ENCODE measurements around the gene ATP6V0B. TPM values are rescaled to one million over a fixed set of nuclear protein-coding genes. Genes with fewer than 3 reads are reported as not detected.

The ATP6V0B gene
- total and polyA plus RNA-seq, 2 experiments from 2014 or later: 112 to 142 TPM

DNA sequence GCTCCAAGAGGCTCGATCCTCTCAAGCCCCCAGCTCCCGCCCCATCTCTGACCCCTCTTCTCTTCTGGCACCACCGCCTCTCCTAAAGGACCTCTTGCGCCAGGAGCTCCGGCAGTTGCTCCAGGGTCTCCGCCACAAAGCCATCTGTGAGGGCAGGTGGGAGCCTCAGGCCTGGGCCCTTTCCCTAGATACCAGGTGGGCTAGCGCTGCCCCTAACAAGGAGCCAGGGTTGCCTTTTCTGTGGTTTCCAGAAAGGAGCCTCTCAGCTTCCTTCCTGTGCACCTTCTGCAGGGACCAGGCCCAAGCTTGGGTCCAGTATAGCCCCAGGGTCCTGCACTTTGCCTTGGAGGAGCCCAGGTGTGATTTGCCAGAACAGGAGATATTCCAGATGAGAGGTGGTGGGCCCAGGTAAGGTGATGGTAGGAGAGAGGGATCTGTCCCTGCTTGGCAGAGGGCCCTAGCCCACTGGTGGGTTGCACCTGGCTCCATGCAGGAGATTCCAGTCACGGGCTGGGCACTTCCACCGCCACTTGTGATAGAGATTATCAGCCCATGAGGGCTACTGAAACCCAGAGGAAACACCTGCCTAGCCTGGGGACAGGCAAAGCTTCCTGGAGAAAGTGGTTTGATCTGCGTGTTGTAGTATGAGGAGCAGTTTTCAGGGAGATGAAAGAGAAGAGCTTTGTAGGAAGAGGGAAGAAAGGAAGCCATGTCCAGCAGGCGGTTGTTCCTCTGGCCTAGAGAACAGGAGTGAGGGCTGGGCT is 17.7 kb downstream of the ATP6V0B start:
- DNase-seq (ENCODE audit: low spot score): no peak
- Histone ChIP-seq H4K20me1 (replicated peaks; ENCODE audit: insufficient read depth) (no peaks in the 10 kb centered on the region), H2AFZ (peak overlapping the region; percentile 78; the same call in 1 of the 2 replicates), H3K27ac (ENCODE audit: low read depth) (peak overlapping the region; percentile 50; the same call in 1 of the 2 replicates), H3K36me3 (ENCODE audit: insufficient read depth) (no peaks in the 10 kb centered on the region), H3K4me1 (ENCODE audit: insufficient read depth) (peaks cover 10% of the 10 kb centered on the region), H3K79me2 (replicated peaks; ENCODE audit: insufficient read depth) (no peaks in the 10 kb centered on the region), H3F3A (replicated peaks; ENCODE audit: low read depth) (peaks cover 21% of the 10 kb centered on the region), H3K9me2 (ENCODE audit: insufficient read depth) (no peaks in the 10 kb centered on the region), H3K27me3 (ENCODE audit: insufficient read depth) (peaks cover 11% of the 10 kb centered on the region; the same call in 1 of the 2 replicates), H3K4me3 (peak overlapping the region; percentile 82), H3K4me2 (peak overlapping the region; percentile 97)
- Mint-ChIP-seq H3K27ac (peak overlapping the region; percentile 74; the same call in 1 of the 2 replicates), H3K9me3 (no peaks in the 10 kb centered on the region), H3K4me3 (peak overlapping the region; percentile 87), H3K36me3 (ENCODE audit: low read depth) (no peaks in the 10 kb centered on the region; the same call in 2 of the 3 replicates), H3K27me3 (ENCODE audit: insufficient read depth, low read depth, poor library complexity) (peaks cover 44% of the 10 kb centered on the region), H3K4me1 (peaks cover 21% of the 10 kb centered on the region)
- ATAC-seq: no peak; the same call in 2 of the 3 replicates
- TF ChIP-seq EZH2phosphoT487 (IDR thresholded peaks at IDR 0.05; ENCODE audit: unreplicated experiment) (no peak), ZNF331 (CRISPR knock-in tag; IDR thresholded peaks at IDR 0.05; ENCODE audit: low read depth) (no peak), REST (IDR thresholded peaks at IDR 0.05; ENCODE audit: unreplicated experiment) (no peak), CREB1 (CRISPR knock-in tag; IDR thresholded peaks at IDR 0.05; ENCODE audit: low read depth) (no peak), STAT1 (IDR thresholded peaks at IDR 0.05; ENCODE audit: unreplicated experiment) (no peak), NANOG (IDR thresholded peaks at IDR 0.05; ENCODE audit: borderline replicate concordance) (no peak), EZH2 (IDR thresholded peaks at IDR 0.05; ENCODE audit: low read depth, unreplicated experiment) (no peak), JUNB (IDR thresholded peaks at IDR 0.05; ENCODE audit: unreplicated experiment) (no peak), POLR2AphosphoS5 (IDR thresholded peaks at IDR 0.05; ENCODE audit: low read depth) (no peak), ZNF114 (CRISPR knock-in tag; IDR thresholded peaks at IDR 0.05) (no peak)
- TF ChIP-seq, protein P1, sequence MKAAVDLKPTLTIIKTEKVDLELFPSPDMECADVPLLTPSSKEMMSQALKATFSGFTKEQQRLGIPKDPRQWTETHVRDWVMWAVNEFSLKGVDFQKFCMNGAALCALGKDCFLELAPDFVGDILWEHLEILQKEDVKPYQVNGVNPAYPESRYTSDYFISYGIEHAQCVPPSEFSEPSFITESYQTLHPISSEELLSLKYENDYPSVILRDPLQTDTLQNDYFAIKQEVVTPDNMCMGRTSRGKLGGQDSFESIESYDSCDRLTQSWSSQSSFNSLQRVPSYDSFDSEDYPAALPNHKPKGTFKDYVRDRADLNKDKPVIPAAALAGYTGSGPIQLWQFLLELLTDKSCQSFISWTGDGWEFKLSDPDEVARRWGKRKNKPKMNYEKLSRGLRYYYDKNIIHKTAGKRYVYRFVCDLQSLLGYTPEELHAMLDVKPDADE (IDR thresholded peaks at IDR 0.05): no peak
- TF ChIP-seq, protein P2, sequence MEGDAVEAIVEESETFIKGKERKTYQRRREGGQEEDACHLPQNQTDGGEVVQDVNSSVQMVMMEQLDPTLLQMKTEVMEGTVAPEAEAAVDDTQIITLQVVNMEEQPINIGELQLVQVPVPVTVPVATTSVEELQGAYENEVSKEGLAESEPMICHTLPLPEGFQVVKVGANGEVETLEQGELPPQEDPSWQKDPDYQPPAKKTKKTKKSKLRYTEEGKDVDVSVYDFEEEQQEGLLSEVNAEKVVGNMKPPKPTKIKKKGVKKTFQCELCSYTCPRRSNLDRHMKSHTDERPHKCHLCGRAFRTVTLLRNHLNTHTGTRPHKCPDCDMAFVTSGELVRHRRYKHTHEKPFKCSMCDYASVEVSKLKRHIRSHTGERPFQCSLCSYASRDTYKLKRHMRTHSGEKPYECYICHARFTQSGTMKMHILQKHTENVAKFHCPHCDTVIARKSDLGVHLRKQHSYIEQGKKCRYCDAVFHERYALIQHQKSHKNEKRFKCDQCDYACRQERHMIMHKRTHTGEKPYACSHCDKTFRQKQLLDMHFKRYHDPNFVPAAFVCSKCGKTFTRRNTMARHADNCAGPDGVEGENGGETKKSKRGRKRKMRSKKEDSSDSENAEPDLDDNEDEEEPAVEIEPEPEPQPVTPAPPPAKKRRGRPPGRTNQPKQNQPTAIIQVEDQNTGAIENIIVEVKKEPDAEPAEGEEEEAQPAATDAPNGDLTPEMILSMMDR (conservative IDR thresholded peaks at IDR 0.05; ENCODE audit: low read depth in 2 of 2): no peak
- TF ChIP-seq, protein P3, sequence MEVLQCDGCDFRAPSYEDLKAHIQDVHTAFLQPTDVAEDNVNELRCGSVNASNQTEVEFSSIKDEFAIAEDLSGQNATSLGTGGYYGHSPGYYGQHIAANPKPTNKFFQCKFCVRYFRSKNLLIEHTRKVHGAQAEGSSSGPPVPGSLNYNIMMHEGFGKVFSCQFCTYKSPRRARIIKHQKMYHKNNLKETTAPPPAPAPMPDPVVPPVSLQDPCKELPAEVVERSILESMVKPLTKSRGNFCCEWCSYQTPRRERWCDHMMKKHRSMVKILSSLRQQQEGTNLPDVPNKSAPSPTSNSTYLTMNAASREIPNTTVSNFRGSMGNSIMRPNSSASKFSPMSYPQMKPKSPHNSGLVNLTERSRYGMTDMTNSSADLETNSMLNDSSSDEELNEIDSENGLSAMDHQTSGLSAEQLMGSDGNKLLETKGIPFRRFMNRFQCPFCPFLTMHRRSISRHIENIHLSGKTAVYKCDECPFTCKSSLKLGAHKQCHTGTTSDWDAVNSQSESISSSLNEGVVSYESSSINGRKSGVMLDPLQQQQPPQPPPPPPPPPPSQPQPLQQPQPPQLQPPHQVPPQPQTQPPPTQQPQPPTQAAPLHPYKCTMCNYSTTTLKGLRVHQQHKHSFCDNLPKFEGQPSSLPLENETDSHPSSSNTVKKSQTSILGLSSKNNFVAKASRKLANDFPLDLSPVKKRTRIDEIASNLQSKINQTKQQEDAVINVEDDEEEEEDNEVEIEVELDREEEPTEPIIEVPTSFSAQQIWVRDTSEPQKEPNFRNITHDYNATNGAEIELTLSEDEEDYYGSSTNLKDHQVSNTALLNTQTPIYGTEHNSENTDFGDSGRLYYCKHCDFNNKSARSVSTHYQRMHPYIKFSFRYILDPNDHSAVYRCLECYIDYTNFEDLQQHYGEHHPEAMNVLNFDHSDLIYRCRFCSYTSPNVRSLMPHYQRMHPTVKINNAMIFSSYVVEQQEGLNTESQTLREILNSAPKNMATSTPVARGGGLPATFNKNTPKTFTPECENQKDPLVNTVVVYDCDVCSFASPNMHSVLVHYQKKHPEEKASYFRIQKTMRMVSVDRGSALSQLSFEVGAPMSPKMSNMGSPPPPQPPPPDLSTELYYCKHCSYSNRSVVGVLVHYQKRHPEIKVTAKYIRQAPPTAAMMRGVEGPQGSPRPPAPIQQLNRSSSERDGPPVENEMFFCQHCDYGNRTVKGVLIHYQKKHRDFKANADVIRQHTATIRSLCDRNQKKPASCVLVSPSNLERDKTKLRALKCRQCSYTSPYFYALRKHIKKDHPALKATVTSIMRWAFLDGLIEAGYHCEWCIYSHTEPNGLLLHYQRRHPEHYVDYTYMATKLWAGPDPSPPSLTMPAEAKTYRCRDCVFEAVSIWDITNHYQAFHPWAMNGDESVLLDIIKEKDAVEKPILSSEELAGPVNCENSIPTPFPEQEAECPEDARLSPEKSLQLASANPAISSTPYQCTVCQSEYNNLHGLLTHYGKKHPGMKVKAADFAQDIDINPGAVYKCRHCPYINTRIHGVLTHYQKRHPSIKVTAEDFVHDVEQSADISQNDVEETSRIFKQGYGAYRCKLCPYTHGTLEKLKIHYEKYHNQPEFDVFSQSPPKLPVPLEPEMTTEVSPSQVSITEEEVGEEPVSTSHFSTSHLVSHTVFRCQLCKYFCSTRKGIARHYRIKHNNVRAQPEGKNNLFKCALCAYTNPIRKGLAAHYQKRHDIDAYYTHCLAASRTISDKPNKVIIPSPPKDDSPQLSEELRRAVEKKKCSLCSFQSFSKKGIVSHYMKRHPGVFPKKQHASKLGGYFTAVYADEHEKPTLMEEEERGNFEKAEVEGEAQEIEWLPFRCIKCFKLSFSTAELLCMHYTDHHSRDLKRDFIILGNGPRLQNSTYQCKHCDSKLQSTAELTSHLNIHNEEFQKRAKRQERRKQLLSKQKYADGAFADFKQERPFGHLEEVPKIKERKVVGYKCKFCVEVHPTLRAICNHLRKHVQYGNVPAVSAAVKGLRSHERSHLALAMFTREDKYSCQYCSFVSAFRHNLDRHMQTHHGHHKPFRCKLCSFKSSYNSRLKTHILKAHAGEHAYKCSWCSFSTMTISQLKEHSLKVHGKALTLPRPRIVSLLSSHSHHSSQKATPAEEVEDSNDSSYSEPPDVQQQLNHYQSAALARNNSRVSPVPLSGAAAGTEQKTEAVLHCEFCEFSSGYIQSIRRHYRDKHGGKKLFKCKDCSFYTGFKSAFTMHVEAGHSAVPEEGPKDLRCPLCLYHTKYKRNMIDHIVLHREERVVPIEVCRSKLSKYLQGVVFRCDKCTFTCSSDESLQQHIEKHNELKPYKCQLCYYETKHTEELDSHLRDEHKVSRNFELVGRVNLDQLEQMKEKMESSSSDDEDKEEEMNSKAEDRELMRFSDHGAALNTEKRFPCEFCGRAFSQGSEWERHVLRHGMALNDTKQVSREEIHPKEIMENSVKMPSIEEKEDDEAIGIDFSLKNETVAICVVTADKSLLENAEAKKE (CRISPR knock-in tag; IDR thresholded peaks at IDR 0.05): no peak
